Activated CD8-positive, alpha-beta memory T cell treated with anti-CD3 and anti-CD28 coated beads, Interleukin-2, amount 50 U/mL, for 24 hours (primary cell): Measurements from ENCODE around the gene CORO2B.

Source experiments
- DNase-seq: peaks from one replicate; pipeline ENCODE4 v3.0.0-alpha.2; 2020; ENCODE audit errors: extremely low read depth

CORO2B gene

DNA sequence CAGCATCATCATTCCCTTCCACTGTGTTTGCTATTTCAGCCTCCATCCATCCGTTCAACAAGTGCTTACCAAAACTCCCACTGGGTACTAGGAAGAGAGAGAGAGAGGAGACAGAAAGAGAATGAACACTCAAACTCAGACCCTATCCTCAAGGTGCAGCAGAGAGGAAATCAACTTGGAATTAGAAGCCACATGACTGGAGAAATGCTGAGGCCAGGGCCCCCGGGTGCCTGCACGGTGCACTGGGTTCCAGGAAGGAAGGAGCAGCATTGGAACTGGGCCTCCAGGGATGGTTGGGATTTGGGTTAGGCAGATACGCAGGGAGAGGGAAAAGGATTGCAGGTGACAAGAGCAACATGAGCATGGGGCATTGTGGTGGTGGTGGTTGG, 30.0 kb downstream of the CORO2B start:
- DNase-seq: no peak

DNA sequence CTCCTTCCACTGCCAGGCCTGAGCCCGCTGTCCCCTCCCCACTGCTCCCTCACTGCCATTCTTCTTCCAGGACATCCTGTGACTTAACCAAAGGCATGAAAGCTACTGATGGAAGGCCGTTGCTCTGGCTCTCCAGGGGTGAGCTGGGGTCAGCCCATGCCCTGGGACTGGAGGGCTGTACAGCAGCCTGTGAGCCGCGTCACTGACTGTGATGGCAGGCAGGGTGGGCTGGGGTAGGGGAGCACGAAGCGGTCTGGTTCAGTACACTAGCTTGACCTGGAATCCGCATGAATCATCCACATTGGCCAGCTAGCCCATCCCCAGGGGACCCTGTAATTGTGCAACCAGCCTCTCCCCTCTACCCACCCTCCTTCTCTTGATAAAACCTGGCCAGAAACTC, 30.8 kb downstream of the CORO2B start:
- no peak for DNase-seq

DNA sequence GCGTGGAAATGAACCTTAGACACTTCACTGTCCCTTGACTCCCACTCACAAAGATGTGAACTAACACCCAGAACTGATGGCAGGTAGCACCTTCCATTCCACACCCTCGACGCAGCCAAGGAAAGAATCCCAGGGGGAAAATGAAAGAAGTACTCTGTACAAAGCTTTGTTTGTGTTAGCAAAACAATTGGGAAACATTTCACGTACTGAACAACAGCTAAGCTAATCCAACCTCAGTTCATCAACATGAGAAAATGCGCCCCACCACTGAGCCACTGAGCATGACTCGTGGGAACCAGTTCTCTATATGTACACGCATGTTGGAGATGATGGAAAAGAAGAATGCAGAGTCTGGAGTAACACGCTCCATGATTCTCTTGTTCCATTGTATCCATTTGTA, 32.0 kb downstream of the CORO2B start:
- DNase-seq: no peak

DNA sequence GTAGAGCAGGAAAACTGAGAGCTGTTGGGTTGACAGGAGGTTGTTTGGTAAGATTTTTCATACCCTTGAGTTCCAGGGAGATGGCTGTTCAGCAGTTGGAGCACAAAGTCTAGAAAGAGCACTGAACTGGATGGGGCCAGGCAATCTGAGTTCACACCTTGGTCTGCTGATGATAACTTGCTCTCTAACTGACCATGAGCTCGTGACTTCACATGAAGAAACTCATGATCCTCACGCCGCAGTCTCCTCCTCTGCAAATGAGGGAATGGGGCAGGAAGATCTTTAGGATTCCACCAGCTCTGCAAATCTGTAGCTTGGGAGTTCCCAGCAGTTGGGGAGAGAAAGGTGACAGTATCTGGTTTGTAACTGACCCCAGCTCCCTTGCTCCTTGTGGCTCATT, 33.7 kb downstream of the CORO2B start:
- DNase-seq: no peak

DNA sequence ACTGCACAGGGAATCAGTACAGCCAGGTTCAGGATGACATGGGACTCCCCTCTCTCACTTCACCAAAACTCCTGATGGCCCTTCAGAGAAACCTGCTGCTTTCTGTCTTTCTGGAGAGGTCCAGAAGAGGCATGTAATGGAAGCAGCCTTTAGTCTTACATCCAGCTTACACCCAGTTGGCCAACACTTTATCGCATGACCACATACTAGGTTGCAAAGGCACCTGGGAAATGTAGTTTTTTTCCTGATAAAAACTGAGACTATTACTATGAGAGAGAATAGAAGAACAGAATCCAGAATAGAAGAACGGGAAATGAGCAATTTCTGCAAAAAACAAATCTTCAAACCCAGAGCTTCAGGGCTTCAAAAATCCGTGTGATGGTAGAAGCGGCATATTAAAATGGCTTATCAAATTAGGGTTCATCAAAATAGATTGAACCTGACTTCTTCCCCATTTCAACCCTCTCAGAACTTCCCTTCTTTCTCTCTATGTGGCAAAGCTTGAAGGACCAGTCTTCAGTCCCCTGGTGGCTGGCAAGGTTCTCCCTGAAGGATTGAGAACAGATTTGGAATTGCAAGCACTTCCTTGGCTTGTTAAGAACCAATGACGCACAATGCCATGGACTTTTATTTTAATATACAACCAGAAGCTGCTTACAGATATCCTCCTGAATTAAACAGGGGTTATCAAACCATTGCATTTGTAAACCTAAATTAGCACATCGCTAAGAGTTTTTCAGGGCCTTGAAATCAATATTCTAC, 34.4 kb downstream of the CORO2B start:
- DNase-seq: no peak

DNA sequence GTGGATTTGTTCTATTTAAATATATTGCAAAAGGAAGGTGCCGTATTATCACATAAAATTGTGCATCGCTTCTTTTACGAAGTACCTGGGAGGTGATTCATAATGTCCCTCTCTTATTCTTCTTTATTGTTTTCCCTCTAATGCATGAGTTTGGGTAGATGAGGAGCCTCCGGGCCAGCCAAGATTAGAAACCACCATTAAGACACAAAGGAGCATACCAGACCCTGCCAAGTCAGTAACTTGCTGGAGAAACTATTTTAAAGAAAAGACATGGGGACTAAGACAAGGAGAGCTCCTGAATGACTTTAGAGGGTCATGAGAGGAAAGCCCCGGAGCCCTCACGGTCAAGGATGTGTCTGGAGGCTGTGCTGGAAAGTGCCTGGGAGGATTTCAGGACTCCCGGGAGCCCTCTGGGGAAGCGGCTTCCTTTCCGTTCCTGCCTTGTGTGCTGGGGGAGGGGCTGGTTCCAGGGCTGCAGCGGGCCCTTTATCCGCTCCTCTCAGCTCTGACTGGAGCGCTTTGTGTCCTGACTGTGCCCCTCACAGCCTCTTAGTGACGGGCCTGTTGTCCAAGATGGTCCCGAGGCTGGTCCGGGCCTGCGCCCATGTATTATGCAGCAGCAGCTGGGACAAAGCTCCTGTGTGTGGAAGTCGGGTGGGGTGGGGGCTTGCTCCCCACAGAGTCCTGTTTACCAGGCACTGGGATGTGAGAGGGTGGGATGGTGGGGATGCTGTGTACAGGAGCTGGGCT, 35.7 kb downstream of the CORO2B start:
- no peak for DNase-seq

DNA sequence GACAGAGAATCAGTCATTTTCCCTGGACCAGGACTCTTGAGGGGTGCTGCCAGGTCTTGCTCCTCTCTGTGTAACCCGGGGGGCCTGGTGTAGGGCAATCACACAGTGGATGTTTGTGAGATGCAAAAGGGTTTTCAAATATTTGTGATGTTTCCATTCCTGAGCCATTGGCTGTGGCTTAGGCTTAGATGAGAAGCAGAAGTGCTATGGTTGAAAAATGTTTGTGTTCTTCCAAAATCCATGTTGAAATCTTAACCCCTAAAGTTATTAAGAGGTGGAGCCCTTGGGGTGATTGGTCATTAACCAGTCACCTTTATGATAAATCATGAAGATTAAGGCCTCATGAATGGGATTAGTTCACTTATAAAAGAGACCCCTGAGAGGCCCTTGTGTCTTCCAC, 36.5 kb downstream of the CORO2B start:
- no peak for DNase-seq

DNA sequence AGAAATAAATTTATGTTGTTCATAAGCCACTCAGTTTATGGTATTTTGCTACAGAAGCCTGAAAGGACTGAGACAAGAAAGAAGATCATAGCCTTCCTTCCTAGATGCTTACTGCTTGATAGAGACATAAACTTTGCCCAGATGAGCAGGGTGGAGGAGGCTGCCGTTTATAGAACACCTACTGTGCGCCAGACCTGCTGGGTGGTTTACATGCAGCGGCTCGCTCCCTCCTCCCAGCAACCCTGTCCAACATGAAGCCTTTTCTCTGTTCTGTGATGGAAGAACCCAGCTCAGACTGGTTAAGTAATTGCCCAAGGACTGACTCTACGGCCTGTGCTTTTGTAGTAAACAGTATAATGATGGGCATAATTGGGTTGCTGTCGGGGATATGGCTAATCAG, 37.0 kb downstream of the CORO2B start:
- DNase-seq: no peak

DNA sequence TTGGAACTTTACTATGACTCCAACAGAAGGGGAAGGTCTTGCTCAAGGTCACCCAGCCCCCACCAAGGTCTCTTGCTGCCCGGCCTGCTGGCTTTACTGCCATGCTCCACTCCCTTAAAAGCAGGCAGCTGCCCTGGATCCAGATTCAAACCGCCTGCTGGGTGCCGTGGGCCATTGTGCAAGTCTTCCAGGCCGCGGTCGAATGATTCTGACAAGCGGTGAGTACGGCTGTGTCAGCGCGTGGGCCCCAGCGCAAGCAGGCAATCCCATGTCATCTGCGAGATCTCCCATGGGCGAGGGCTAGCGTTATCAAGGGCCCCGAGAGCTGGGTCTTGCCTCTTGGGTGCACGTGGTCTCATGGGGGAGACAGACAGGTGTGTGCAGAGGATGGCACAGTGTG, 37.6 kb downstream of the CORO2B start:
- no peak for DNase-seq

DNA sequence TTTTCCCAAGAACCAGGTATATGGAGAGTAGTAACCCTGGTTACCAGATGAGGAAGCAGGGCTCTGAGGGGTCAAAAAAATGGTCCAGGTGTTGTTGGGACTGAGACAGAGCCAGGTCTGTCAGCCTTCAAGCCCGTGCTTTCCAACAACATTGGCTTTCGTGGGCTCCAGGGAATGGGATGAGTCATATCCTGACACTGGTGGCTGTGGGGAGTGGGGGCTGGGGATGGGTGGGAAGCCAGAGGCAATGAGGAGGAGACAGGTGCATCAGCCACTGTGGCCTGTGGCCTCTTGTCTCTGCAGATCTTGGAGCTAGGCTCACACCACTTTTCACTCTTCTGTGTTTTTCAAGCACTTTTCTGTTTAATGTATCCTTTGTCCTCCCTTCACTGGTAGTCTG, 38.2 kb downstream of the CORO2B start:
- no peak for DNase-seq

DNA sequence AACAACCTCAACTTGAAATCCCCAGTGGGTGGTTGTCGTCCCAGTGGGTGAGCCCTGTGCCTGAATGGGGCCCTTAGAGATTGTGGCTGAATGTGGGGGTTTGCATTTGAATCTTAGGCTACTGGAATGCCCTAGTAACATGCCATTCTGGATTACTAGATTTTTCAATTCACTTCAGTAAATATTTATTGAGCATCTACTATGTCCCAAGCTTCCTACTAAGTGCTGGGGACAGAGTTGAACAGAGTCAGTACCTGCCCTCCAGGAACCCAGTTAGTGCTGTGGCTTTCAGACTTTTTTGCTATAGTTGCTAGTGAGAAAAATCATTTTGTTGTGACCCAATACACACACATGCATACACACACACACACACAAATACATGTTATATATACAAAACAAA, 39.0 kb downstream of the CORO2B start:
- no peak for DNase-seq

DNA sequence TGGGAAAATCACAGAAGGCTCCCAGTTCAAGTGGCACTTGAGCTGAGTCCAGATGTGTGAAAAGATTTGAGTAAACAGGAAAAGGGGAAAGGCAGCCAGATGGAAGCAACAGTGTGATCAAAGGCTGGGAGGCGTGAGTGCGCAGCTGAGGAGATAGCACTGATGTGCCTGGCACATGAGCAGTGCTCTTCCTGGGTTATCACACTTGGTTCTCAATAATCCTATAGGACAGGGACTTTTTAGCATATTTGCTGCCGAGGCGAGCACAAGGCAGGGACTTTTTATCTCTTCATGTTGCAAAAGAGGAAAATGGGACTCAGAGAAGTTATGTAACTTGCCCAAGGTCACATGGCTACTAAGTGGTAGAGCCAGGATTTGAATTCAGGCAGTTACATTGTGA, 39.6 kb downstream of the CORO2B start:
- no peak for DNase-seq

DNA sequence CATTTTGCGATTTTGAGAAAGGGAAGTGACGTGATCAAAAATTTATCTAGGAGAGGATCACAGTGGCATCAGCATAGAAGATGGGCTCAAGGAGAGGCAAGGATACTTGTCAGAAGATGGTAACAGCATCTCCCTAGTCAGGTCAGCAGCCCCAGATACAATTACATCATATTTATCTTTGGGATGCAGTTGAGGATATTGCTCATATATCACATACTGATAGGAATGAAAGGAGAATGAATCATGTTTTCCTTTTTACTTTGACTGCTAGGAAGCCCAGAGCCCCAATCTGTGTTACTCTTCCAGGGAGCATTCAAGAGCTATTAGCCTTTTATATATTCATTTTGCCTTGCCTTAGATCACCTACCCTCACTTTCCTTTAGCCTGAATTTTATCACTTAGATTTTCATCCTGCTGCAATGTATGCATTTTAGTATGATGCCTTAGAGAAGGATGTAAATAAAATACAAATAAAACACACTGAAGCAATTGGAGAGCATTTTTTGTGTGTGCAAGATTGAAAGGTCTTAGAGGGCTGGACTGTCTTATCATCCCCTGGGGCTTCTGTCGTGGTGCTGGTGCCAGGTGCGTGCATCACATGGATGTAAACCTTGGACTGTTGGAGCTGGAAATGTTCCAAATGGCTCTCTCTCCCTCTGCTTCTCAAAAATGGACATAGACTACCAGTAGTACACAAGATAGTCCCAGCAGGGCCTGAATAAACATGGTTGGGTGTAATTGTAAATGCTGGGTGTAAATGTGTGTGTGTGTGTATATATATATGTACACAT, 40.3 kb downstream of the CORO2B start:
- no peak for DNase-seq

DNA sequence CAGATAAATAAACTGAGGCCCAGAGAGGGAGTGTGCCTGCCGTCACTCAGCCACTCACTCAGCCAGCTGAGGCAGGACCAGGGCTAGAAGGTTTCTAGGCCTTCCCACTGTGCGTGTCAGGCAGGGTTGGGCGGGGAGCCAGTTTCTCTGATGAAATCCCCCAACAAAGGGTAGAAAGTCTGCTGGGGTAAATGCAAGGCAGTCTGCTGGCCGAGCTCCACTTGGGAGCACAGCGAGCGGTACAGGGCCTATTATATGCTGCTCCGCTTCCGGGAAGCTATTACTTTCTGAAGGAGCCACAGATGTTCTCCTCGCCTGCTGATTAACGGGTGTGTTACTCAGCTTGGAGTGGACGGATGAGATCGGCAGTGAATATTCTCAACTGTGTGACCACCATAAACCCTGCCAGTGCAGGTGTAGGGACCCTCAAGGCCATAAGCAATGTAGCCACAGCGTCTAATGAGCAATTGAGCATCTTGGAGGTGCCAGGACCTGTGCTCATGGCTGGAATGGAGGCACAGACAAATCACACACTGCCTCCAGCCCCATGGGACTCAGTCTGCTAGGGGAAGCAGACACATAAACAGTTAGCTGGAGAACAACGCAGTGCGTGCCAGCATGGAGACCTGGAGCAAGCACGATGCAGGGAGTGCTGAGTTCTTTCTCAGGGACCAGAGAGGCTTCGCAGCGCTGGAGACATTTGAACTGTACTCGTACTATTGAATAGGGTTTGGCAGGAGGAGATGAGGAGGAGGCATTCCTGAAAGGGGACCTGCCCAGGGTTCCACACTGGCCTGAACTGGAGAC, 42.1 kb downstream of the CORO2B start:
- no peak for DNase-seq

DNA sequence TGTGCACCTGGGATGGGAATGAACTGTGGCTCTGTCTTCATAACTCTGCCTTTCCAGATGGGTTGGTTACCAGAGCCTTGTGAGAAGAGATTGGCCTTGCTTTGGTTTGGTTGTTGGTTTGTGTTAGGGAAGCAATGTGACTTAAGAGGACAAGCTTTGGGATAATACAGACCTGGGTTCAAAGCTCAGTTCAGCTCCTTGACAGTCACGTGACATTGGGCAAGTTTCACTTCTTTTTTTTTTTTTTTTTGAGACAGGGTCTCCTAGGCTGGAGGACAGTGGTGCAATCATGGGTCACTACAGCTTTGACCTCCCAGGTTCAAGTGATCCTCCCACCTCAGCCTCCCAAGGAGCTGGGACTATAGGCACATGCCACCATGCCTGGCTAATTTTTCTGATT, 42.7 kb downstream of the CORO2B start:
- no peak for DNase-seq

DNA sequence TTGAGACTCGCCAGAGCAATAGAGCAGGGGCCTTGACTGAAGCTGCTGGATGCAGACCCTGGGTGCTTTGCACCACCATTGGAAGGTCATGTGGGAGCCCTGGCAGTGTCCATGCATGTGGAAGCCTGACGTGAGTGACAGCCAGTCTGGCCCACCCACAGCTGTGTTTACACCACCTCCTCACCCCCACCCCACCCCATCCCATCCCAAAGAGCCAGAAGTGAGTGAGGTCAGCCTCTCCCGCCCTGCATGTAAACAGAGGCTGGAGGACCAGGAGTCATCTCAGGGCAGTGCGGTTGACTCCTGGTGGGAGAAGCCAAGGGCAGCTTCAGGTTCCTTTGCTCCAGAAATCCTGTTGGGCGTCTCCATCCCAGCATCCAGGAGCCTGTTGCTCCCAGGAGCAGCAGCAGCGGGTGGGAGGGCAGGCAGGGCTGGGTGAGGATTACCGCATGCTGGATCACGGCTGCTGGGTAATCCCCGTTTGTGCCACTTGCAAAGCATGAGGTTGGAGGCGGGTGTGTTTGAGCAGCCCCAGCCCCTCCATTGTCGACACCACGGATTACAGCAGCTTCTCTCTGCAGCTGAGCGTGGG, 44.6 kb downstream of the CORO2B start:
- no peak for DNase-seq

DNA sequence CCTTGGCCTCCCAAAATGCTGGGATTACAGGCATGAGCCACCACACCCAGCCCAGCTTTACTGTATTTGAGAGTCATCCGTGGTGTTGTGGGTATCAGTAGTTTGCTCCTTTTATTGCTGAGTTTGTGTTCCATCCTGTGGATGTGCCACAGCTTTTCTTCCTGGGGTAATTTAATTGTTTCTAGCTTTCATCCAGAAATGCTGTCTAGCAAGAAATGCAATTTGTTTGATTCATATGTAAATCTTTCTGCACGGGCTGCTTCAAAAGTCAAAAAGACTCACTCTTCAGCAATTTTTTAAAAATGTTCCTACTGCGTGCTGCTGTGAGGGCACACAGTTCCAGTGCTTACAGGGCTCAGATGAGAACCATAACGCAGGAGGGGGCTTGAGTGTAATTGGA, 47.1 kb downstream of the CORO2B start:
- no peak for DNase-seq

DNA sequence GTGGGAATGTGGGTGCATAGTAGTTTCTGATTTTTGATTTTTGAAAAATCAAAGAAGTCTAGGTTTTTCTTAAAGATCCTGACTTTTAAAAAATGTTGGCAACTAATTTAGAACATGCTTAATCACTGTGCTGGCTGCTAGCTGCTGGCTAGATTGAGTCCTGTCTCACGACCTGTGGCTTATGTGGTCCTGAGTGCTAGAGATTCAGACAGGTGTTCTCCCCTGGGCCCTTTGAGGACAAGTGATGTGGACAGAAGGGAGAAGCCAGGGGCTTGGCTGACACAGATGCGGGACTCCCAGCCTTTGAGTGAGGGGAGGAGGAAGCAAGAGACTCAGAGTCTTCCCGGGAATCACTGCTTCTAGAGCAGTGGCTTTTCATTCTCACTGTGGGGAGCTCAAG, 47.5 kb downstream of the CORO2B start:
- no peak for DNase-seq

DNA sequence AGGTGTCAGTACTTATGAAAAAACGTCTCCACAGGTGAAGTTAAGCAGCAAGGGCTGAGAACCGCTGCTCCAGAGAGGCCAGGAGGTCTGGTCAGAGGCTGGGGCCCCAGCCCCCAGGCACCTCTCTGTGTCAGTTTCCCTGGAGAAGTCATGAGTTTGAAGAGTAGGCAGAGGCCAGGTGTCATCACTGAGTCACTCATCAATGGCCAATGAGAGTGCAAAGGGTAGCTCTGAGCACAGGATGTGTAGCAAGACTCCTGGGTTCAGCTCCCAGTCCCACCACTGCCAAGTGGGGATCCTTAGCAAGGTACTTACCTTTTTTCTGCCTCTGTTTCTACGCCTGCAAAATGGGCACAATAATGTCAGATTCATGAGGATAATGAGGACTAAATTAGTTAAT, 47.9 kb downstream of the CORO2B start:
- no peak for DNase-seq

DNA sequence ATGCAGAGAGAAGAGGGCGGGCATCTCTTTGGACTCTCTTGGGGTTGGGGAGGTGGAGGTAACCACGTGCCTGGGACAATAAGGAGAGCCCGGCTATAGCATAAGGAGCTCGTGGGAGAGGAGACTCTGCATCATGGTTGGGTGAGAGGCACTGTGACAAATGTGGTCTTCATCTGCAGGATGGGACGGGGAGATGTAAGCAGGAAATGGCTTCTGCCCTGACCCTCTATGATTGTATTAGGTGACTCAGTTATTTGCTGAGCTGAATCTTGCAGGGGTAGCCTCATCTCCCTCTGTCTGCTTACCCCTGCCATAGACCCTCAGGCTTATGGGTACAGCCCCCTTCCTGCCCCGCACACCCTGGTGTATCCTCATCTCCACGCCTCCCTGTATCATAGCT, 48.7 kb downstream of the CORO2B start:
- DNase-seq: no peak

DNA sequence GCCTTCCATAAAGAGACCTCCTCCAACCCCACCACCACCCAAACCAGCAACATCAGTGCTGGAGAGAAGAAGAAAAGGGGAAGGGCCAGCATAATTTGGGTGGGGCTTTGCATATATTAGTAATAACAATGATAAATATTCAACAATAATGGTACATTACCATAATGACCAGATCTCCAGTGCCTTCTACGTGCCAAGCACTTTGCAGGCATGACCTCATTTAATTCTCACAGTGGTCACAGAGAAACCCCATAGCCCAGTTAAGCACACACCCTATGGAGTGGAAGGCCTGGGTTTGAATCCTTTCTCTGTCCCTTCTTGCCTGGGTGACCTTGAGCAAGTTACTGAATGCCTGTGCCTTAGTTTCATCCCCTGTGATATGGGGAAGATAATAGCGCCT, 49.2 kb downstream of the CORO2B start:
- no peak for DNase-seq
